GM12873 (cell line): ENCODE measurements around the gene TPST2.

Source experiments
- TF ChIP-seq, protein P1 (sequence below): IDR thresholded peaks from 2 replicates; pipeline ENCODE4 v1.5.1; 2012; ENCODE audit warnings: low read depth, mild to moderate bottlenecking, moderate library complexity, low read length, control low read depth; ENCODE audit not compliant: insufficient read depth; ENCODE audit errors: missing control alignments

Gene TPST2

GRCh38 chr22:26527167-26527566 lies 62.8 kb downstream of the TPST2 start:
- TF ChIP-seq, protein P1, sequence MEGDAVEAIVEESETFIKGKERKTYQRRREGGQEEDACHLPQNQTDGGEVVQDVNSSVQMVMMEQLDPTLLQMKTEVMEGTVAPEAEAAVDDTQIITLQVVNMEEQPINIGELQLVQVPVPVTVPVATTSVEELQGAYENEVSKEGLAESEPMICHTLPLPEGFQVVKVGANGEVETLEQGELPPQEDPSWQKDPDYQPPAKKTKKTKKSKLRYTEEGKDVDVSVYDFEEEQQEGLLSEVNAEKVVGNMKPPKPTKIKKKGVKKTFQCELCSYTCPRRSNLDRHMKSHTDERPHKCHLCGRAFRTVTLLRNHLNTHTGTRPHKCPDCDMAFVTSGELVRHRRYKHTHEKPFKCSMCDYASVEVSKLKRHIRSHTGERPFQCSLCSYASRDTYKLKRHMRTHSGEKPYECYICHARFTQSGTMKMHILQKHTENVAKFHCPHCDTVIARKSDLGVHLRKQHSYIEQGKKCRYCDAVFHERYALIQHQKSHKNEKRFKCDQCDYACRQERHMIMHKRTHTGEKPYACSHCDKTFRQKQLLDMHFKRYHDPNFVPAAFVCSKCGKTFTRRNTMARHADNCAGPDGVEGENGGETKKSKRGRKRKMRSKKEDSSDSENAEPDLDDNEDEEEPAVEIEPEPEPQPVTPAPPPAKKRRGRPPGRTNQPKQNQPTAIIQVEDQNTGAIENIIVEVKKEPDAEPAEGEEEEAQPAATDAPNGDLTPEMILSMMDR: no peak

GRCh38 chr22:26525946-26526564 lies 63.9 kb downstream of the TPST2 start:
- TF ChIP-seq, protein P1: no peak

- TF ChIP-seq, protein P1: no peak
These were observed 65.1 kb downstream of the TPST2 start for GRCh38 chr22:26524870-26525269.

DNA sequence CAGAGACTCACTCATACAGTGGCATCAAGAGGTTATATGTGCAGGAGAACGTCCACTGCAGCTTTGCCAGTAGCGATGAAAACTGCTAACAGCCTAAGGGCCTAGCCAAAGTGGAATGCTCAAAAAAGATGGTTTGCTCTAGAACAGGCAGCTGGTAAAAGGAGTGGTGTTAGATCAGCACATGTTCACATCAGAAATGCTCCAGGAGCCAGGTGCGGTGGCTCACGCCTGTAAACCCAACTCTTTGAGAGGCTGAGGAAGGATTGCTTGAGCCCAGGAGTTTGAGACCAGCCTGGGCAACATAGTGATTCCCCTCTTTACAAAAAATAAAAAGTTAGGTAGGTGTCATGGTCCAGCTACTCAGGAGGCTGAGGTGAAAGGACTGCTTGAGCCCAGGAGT lies 67.3 kb downstream of the TPST2 start:
- TF ChIP-seq, protein P1: no peak

DNA sequence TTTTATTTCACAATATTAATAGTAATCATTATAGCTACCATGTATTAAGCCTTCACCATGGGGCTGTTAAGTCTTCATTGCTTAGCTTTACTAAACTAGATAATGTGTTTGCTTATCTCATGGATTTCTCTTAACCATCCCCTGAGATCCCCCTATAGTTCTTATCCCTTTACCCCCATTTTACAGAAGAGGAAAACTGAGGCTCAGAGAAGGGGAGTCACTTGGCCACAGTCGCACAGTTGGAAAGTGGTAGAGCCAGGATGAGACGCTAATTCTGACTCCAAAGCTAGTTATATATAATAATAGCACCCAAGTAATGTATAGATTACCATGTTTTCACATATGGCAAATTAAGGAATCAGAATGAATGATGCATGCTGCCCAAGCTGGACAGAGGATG lies 67.9 kb downstream of the TPST2 start:
- TF ChIP-seq, protein P1: no peak

DNA sequence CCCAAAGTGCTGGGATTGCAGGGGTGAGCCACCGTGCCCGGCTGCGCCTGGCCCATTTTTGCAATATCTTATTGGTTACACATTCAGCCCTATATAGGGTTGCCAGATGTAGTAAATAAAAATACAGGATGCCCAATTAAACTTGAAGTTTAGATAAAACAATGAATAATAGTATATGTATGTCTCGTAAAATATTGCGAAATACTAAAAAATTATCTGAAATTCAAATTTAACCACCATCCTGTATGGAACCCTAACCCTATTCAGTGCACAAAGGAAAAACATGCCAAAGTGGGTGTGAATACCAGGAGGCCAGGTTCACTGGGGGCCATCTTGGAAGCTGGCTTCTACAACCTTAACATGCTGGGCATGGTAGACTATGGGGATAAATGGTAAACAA lies 72.5 kb downstream of the TPST2 start:
- TF ChIP-seq, protein P1: no peak

DNA sequence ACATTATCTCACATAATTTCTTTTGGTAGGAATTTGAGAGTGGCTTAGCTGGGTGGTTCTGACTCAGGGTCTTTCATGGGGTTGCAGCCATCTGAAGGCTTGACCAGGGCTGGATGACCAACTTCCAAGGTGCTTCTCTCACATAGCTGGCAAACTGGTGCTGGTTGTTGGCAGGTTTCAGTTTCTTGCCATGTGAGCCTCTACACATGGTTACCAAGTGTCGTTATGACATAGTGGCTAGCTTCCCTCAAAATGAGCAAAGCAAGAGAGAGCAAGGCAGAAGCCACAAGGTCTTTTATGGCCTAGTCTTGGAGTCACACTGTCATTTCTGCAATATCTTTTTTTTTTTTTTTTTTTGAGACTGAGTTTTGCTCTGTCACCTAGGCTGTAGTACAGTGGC lies 73.4 kb downstream of the TPST2 start:
- TF ChIP-seq, protein P1: no peak
